Measurements from ENCODE around the gene STAC2.

Gene STAC2

GRCh38 chr17:39212195-39212810 is 13.4 kb downstream of the STAC2 start:
- peaks cover 11 to 15% of the 10 kb centered on the region in 2 donors for H3K4me1 ChIP-seq (ENCODE audit: control insufficient read depth in 2 of 2, insufficient read depth in 2 of 2, low read length in 2 of 2)
- no peaks in the 10 kb centered on the region for H3K36me3 ChIP-seq (ENCODE audit: control insufficient read depth in 2 of 2, insufficient read depth in 2 of 2, low read length in 2 of 2)
- H3K27me3 ChIP-seq (ENCODE audit: control insufficient read depth in 2 of 2, insufficient read depth in 2 of 2, low read length in 2 of 2): peaks cover 2 to 3% of the 10 kb centered on the region in 2 donors
- H3K27ac ChIP-seq (ENCODE audit: low read depth in 2 of 2, low read length in 2 of 2): no peak overlapping the region
- no peaks in the 10 kb centered on the region for H3K9me3 ChIP-seq (ENCODE audit: control insufficient read depth in 2 of 2, low read length in 2 of 2)
- H3K9ac ChIP-seq (ENCODE audit: low read depth in 1 of 2, low read length in 2 of 2): no peak overlapping the region
- H3K4me3 ChIP-seq (ENCODE audit: low read length in 2 of 2): no peak overlapping the region

GRCh38 chr17:39210093-39210434 is 15.7 kb downstream of the STAC2 start:
- Histone ChIP-seq H3K27me3 (ENCODE audit: control insufficient read depth in 2 of 2, insufficient read depth in 2 of 2, low read length in 2 of 2) (peaks cover 0 to 2% of the 10 kb centered on the region in 2 donors), H3K4me1 (ENCODE audit: control insufficient read depth in 2 of 2, insufficient read depth in 2 of 2, low read length in 2 of 2) (peaks cover 11 to 15% of the 10 kb centered on the region in 2 donors)

DNA sequence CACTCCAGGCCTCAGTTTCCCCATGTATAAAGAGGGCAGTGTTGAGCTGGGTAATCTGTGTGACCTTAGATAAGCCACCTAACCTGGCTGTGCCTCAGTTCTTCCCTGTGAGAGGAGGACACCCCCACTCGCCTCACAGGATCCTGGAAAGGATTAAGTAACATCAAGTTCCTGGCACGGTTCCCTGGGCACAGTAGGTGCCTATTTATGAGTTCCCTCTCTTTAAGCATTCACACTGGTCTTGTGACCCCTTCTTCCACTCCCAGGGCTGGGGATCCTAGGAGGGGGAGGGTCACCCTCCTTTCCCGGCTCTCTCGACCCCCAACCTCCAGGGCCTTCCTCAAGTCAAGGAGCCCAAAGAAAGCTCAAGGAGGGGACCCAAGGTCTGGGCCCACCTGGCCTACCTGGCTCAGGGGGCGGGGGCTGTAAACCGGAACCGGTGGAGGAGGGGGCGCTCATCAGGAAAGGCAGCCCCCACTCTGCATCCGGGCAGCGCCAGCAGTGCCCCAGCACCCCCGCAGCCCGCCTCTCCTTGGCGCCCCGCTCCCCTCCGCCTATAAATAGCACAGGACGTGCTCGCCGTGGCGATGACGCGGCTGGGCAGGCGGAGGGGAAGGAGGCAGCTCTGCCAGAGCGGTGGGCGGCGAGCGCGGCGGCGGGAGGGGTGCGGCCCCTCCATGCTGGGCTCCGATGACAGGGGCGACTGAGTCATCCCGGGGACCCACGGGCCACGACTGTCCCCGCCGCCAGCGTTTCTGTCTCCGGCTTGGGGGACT is 16.2 kb downstream of the STAC2 start:
- no peak overlapping the region for H3K27ac ChIP-seq (ENCODE audit: low read depth in 2 of 2, low read length in 2 of 2)
- H3K4me3 ChIP-seq (ENCODE audit: low read length in 2 of 2): peak overlapping the region; percentile 31 to 33
- peaks cover 11 to 15% of the 10 kb centered on the region in 2 donors for H3K4me1 ChIP-seq (ENCODE audit: control insufficient read depth in 2 of 2, insufficient read depth in 2 of 2, low read length in 2 of 2)
- H3K9me3 ChIP-seq (ENCODE audit: control insufficient read depth in 2 of 2, low read length in 2 of 2): no peaks in the 10 kb centered on the region
- H3K9ac ChIP-seq (ENCODE audit: low read depth in 1 of 2, low read length in 2 of 2): peak overlapping the region; percentile 44 to 47
- peaks cover 5 to 8% of the 10 kb centered on the region in 2 donors for H3K36me3 ChIP-seq (ENCODE audit: control insufficient read depth in 2 of 2, insufficient read depth in 2 of 2, low read length in 2 of 2)
- peaks cover 0 to 2% of the 10 kb centered on the region in 2 donors for H3K27me3 ChIP-seq (ENCODE audit: control insufficient read depth in 2 of 2, insufficient read depth in 2 of 2, low read length in 2 of 2)

More at GRCh38 chr17:39210093-39210434, 15.7 kb downstream of the STAC2 start:
- Histone ChIP-seq H3K9ac (ENCODE audit: low read depth in 1 of 2, low read length in 2 of 2) (peak overlapping the region in 1 of 2 donors; percentile 47), H3K4me3 (ENCODE audit: low read length in 2 of 2) (peak overlapping the region; percentile 31 to 33), H3K9me3 (ENCODE audit: control insufficient read depth in 2 of 2, low read length in 2 of 2) (no peaks in the 10 kb centered on the region), H3K36me3 (ENCODE audit: control insufficient read depth in 2 of 2, insufficient read depth in 2 of 2, low read length in 2 of 2) (peaks cover under 1 to 2% of the 10 kb centered on the region in 2 donors), H3K27ac (ENCODE audit: low read depth in 2 of 2, low read length in 2 of 2) (no peak overlapping the region)

- peaks cover 11 to 15% of the 10 kb centered on the region in 2 donors for H3K4me1 ChIP-seq (ENCODE audit: control insufficient read depth in 2 of 2, insufficient read depth in 2 of 2, low read length in 2 of 2)
- H3K9me3 ChIP-seq (ENCODE audit: control insufficient read depth in 2 of 2, low read length in 2 of 2): no peaks in the 10 kb centered on the region
- H3K27me3 ChIP-seq (ENCODE audit: control insufficient read depth in 2 of 2, insufficient read depth in 2 of 2, low read length in 2 of 2): peaks cover 0 to 2% of the 10 kb centered on the region in 2 donors
- peak overlapping the region; percentile 24 to 31 for H3K9ac ChIP-seq (ENCODE audit: low read depth in 1 of 2, low read length in 2 of 2)
- H3K4me3 ChIP-seq (ENCODE audit: low read length in 2 of 2): no peak overlapping the region
- H3K27ac ChIP-seq (ENCODE audit: low read depth in 2 of 2, low read length in 2 of 2): no peak overlapping the region
- peaks cover 11 to 14% of the 10 kb centered on the region in 2 donors for H3K36me3 ChIP-seq (ENCODE audit: control insufficient read depth in 2 of 2, insufficient read depth in 2 of 2, low read length in 2 of 2)
Measured at GRCh38 chr17:39208893-39209292, 16.9 kb downstream of the STAC2 start.

GRCh38 chr17:39208136-39208535 is 17.6 kb downstream of the STAC2 start:
- Histone ChIP-seq H3K9me3 (ENCODE audit: control insufficient read depth in 2 of 2, low read length in 2 of 2) (no peaks in the 10 kb centered on the region), H3K9ac (ENCODE audit: low read depth in 1 of 2, low read length in 2 of 2) (no peak overlapping the region), H3K4me3 (ENCODE audit: low read length in 2 of 2) (no peak overlapping the region), H3K27ac (ENCODE audit: low read depth in 2 of 2, low read length in 2 of 2) (no peak overlapping the region), H3K36me3 (ENCODE audit: control insufficient read depth in 2 of 2, insufficient read depth in 2 of 2, low read length in 2 of 2) (peaks cover 18 to 22% of the 10 kb centered on the region in 2 donors), H3K27me3 (ENCODE audit: control insufficient read depth in 2 of 2, insufficient read depth in 2 of 2, low read length in 2 of 2) (peaks cover 0 to 2% of the 10 kb centered on the region in 2 donors), H3K4me1 (ENCODE audit: control insufficient read depth in 2 of 2, insufficient read depth in 2 of 2, low read length in 2 of 2) (peaks cover 11 to 15% of the 10 kb centered on the region in 2 donors)

- H3K27ac ChIP-seq (ENCODE audit: low read depth in 2 of 2, low read length in 2 of 2): no peak overlapping the region
- H3K4me1 ChIP-seq (ENCODE audit: control insufficient read depth in 2 of 2, insufficient read depth in 2 of 2, low read length in 2 of 2): peaks cover 22 to 28% of the 10 kb centered on the region in 2 donors
- H3K27me3 ChIP-seq (ENCODE audit: control insufficient read depth in 2 of 2, insufficient read depth in 2 of 2, low read length in 2 of 2): no peaks in the 10 kb centered on the region
- no peak overlapping the region for H3K4me3 ChIP-seq (ENCODE audit: low read length in 2 of 2)
- no peak overlapping the region for H3K9ac ChIP-seq (ENCODE audit: low read depth in 1 of 2, low read length in 2 of 2)
- no peaks in the 10 kb centered on the region for H3K9me3 ChIP-seq (ENCODE audit: control insufficient read depth in 2 of 2, low read length in 2 of 2)
- peaks cover 33 to 36% of the 10 kb centered on the region in 2 donors for H3K36me3 ChIP-seq (ENCODE audit: control insufficient read depth in 2 of 2, insufficient read depth in 2 of 2, low read length in 2 of 2)
Measured at GRCh38 chr17:39205112-39205526, 20.6 kb downstream of the STAC2 start.

DNA sequence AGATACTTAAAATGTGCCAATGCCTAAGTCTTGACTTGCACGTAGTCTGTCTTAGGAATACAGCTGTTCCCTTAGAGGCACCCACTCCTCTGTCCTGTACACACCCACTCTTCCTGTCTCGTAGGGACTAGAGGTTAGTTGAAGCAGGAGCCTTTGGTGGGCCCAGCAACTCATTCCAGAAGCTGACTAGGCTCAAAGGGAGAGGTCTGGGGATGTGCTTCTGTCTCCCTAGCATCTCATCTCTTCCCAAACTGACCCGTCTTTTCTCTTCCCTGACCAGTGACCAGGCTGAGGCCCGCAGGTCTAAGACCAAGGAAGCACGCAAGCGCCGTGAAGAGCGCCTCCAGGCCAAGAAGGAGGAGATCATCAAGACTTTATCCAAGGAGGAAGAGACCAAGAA is 21.5 kb downstream of the STAC2 start:
- Histone ChIP-seq H3K9ac (ENCODE audit: low read depth in 1 of 2, low read length in 2 of 2) (no peak overlapping the region), H3K36me3 (ENCODE audit: control insufficient read depth in 2 of 2, insufficient read depth in 2 of 2, low read length in 2 of 2) (peaks cover 33 to 36% of the 10 kb centered on the region in 2 donors), H3K4me3 (ENCODE audit: low read length in 2 of 2) (no peak overlapping the region), H3K27me3 (ENCODE audit: control insufficient read depth in 2 of 2, insufficient read depth in 2 of 2, low read length in 2 of 2) (no peaks in the 10 kb centered on the region), H3K27ac (ENCODE audit: low read depth in 2 of 2, low read length in 2 of 2) (no peak overlapping the region), H3K9me3 (ENCODE audit: control insufficient read depth in 2 of 2, low read length in 2 of 2) (no peaks in the 10 kb centered on the region), H3K4me1 (ENCODE audit: control insufficient read depth in 2 of 2, insufficient read depth in 2 of 2, low read length in 2 of 2) (peaks cover 18 to 23% of the 10 kb centered on the region in 2 donors)

DNA sequence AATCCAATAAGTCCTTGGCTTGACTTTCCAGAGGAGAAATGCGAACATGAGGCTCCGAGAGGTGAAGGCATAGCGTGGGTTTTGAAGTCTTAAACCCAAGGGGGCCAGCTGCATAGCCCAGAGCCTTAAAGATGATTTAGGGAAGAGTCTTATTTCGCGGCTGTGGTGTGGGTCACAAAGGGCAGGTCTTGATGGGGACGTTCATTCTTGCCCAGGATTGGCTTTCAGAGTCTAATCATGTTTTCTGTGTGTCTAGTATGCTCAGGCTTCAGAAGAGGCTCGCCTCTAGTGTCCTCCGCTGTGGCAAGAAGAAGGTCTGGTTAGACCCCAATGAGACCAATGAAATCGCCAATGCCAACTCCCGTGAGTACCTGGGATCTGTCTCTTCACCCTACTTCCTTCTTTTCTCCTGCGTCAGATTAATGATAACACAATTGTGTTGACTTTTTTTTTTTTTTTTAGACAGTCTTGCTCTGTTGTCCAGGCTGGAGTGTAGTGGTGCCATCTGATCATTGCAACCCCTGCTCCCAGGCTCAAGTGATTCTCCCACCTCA is 24.7 kb downstream of the STAC2 start:
- peak overlapping the region; percentile 86 to 99 for H3K4me3 ChIP-seq (ENCODE audit: low read length in 2 of 2)

DNA sequence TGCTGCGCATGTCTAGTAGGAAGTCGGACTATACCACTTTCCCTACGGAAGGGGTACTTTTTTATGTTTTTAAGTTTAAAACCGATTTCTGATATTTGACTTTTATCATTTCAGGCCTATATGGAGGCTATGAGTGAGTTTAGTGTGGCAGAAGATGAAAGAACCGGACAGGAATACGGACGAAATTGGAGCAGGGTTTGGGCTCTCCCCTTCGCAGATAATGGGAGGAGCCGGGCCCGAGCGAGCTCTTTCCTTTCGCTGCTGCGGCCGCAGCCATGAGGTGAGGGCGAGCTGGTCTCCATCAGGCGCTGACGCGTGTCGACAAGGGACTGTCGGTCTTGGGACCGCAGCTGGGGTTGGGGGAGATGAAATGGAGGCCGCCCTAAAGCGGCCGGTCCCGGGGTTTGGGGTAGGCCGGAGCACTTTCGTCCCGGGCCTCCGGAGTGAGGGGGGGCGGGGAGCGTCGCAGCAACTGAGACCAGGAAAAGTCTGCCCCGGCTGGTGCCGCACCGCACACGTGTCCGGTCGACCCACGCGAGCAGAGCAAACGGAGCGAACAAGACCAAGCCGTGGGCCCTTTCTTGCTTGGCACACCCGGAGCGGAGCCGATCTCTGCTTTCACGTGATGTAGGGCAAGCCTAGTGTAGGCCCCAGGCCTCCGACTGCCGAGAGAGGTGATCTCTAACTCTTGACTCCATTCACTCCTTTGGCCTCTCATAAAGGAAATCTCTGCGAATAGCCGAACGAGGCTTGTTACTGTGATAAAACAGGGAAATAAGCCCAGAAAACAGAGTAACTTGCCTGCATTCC is 25.5 kb downstream of the STAC2 start, which contains the start of gene RPL19:
Gene RPL19 (plus strand): TSS at position 214 of the 810 bp plus-strand sequence. CDS start 62 bp downstream, at position 276.
- Histone ChIP-seq H3K9me3 (ENCODE audit: control insufficient read depth in 2 of 2, low read length in 2 of 2) (no peaks in the 10 kb centered on the region), H3K27ac (ENCODE audit: low read depth in 2 of 2, low read length in 2 of 2) (peak within 1 kb of the TSS; percentile 94 to 96), H3K4me3 (ENCODE audit: low read length in 2 of 2) (peak within 1 kb of the TSS; percentile 86 to 99), H3K9ac (ENCODE audit: low read depth in 1 of 2, low read length in 2 of 2) (peak within 1 kb of the TSS; percentile 84 to 99), H3K27me3 (ENCODE audit: control insufficient read depth in 2 of 2, insufficient read depth in 2 of 2, low read length in 2 of 2) (no peaks in the 10 kb centered on the region), H3K36me3 (ENCODE audit: control insufficient read depth in 2 of 2, insufficient read depth in 2 of 2, low read length in 2 of 2) (peaks cover 33 to 36% of the 10 kb centered on the region in 2 donors), H3K4me1 (ENCODE audit: control insufficient read depth in 2 of 2, insufficient read depth in 2 of 2, low read length in 2 of 2) (peaks cover 20 to 29% of the 10 kb centered on the region in 2 donors)

More for the DNA sequence above, 24.7 kb downstream of the STAC2 start:
- H3K4me1 ChIP-seq (ENCODE audit: control insufficient read depth in 2 of 2, insufficient read depth in 2 of 2, low read length in 2 of 2): peaks cover 20 to 28% of the 10 kb centered on the region in 2 donors
- H3K27ac ChIP-seq (ENCODE audit: low read depth in 2 of 2, low read length in 2 of 2): peak overlapping the region in 1 of 2 donors; percentile 94
- peaks cover 33 to 36% of the 10 kb centered on the region in 2 donors for H3K36me3 ChIP-seq (ENCODE audit: control insufficient read depth in 2 of 2, insufficient read depth in 2 of 2, low read length in 2 of 2)
- no peaks in the 10 kb centered on the region for H3K27me3 ChIP-seq (ENCODE audit: control insufficient read depth in 2 of 2, insufficient read depth in 2 of 2, low read length in 2 of 2)
- peak overlapping the region; percentile 84 to 99 for H3K9ac ChIP-seq (ENCODE audit: low read depth in 1 of 2, low read length in 2 of 2)
- H3K9me3 ChIP-seq (ENCODE audit: control insufficient read depth in 2 of 2, low read length in 2 of 2): no peaks in the 10 kb centered on the region
